Fibroblast of lung (primary cell): Measurements from ENCODE around the gene SEMA3D.
"Not testable (repeated sequence)": the region's sequence is repeated elsewhere in the genome, so short reads cannot be mapped to it uniquely, and the experiment has no call there.

ENCODE experiments used
- CTCF ChIP-seq, 2 donors: IDR thresholded peaks in 1 of 2; conservative IDR thresholded peaks in 1 of 2; 1 replicate in 1 of 2; 2 replicates in 1 of 2; pipeline ENCODE4 v1.5.1; 2011 to 2012; ENCODE audit warnings: low read length in 2 of 2, control low read depth in 1 of 2, inconsistent platforms in 1 of 2, low read depth in 1 of 2, mild to moderate bottlenecking in 1 of 2
- EZH2 ChIP-seq: IDR thresholded peaks from 2 replicates; pipeline ENCODE4 v1.5.1; 2012; ENCODE audit warnings: low read length, control low read depth, mild to moderate bottlenecking; ENCODE audit errors: missing control alignments

GRCh38 chr7:84992954-84993353, 193.9 kb downstream of the SEMA3D start:
- not testable (repeated sequence) for TF ChIP-seq EZH2; CTCF (conservative IDR thresholded peaks at IDR 0.05 in 1 of 2, IDR thresholded peaks at IDR 0.05 in 1 of 2; ENCODE audit: low read depth in 1 of 2, low read length in 2 of 2)
